ENCODE results near the gene NTSR1.

NTSR1 gene

GRCh38 chr20:62688083-62688482 is 20.6 kb upstream of the NTSR1 start:
- no peak for TF ChIP-seq CTCF (IDR thresholded peaks at IDR 0.05; ENCODE audit: low read depth, low read length)
- no peak overlapping the region for H3K4me3 ChIP-seq (replicated peaks in 1 of 2; ENCODE audit: low read depth in 2 of 2, low read length in 2 of 2)
- DNase-seq (ENCODE audit: low read depth in 2 of 2): no peak

- no peak for DNase-seq (ENCODE audit: low read depth in 2 of 2)
- no peak for TF ChIP-seq CTCF (IDR thresholded peaks at IDR 0.05; ENCODE audit: low read depth, low read length)
- no peak overlapping the region for H3K4me3 ChIP-seq (replicated peaks in 1 of 2; ENCODE audit: low read depth in 2 of 2, low read length in 2 of 2)
Observed at GRCh38 chr20:62688855-62689460, 19.7 kb upstream of the NTSR1 start.

- TF ChIP-seq CTCF (IDR thresholded peaks at IDR 0.05; ENCODE audit: low read depth, low read length): no peak
- no peak for DNase-seq (ENCODE audit: low read depth in 2 of 2)
- no peak overlapping the region for H3K4me3 ChIP-seq (replicated peaks in 1 of 2; ENCODE audit: low read depth in 2 of 2, low read length in 2 of 2)
Observed at GRCh38 chr20:62689861-62690260, 18.8 kb upstream of the NTSR1 start.

- H3K4me3 ChIP-seq (replicated peaks in 1 of 2; ENCODE audit: low read depth in 2 of 2, low read length in 2 of 2): no peak overlapping the region
- no peak for DNase-seq (ENCODE audit: low read depth in 2 of 2)
- no peak for TF ChIP-seq CTCF (IDR thresholded peaks at IDR 0.05; ENCODE audit: low read depth, low read length)
Observed at GRCh38 chr20:62690261-62690820, 18.3 kb upstream of the NTSR1 start.

GRCh38 chr20:62691487-62691886 is 17.1 kb upstream of the NTSR1 start:
- no peak for DNase-seq (ENCODE audit: low read depth in 2 of 2)
- no peak for TF ChIP-seq CTCF (IDR thresholded peaks at IDR 0.05; ENCODE audit: low read depth, low read length)
- H3K4me3 ChIP-seq (replicated peaks in 1 of 2; ENCODE audit: low read depth in 2 of 2, low read length in 2 of 2): no peak overlapping the region

GRCh38 chr20:62692176-62692575 is 16.5 kb upstream of the NTSR1 start:
- no peak for DNase-seq (ENCODE audit: low read depth in 2 of 2)
- TF ChIP-seq CTCF (IDR thresholded peaks at IDR 0.05; ENCODE audit: low read depth, low read length): no peak
- H3K4me3 ChIP-seq (replicated peaks in 1 of 2; ENCODE audit: low read depth in 2 of 2, low read length in 2 of 2): no peak overlapping the region
